IMR-90 (cell line): ENCODE results near the gene AFG3L2. TPM values are rescaled to one million over a fixed set of nuclear protein-coding genes. Genes with fewer than 3 reads are reported as not detected.

ENCODE experiments used
- ATAC-seq: fragments of 200-7000 bp; cut with Tn5 transposase; 2 replicates; pipeline ENCODE4 v1.9.1; 2020; ENCODE audit warnings: low read depth, mild to moderate bottlenecking, moderate library complexity
- BruUV-seq: library from RNA; stranded (reverse); fragments of 400-500 nt; replicated peaks from 2 replicates; lab custom pipeline; 2021; lab: Mats Ljungman, UMichigan
- CTCF ChIA-PET: fragments of 300-600 bp; formaldehyde crosslinking; extraction: SDS; loops from one replicate; lab custom pipeline; 2021; ENCODE audit warnings: antibody characterized with exemption; lab: Yijun Ruan, JAX
- POLR2A ChIA-PET: fragments of 300-600 bp; sonication (Branson Sonifier 250); formaldehyde crosslinking; loops from one replicate; lab custom pipeline; 2022; ENCODE audit warnings: antibody characterized with exemption; ENCODE audit not compliant: unreplicated experiment; lab: Charles Lee
- DNase-seq: peaks from one replicate; pipeline ENCODE4 v3.0.0; 2013
- H2AFZ ChIP-seq: replicated peaks from 2 replicates; pipeline ENCODE3; 2013; ENCODE audit warnings: low read length, mild to moderate bottlenecking; ENCODE audit not compliant: poor library complexity
- H2AK5ac ChIP-seq: 2 replicates; pipeline ENCODE4 v1.6.1; 2013; ENCODE audit warnings: low read depth, low read length, inconsistent platforms
- H2AK9ac ChIP-seq: replicated peaks from 2 replicates; pipeline ENCODE3; 2013; ENCODE audit warnings: mild to moderate bottlenecking, low read depth, low read length, moderate library complexity; ENCODE audit not compliant: poor library complexity
- H2BK120ac ChIP-seq: 2 replicates; pipeline ENCODE4 v1.6.1; 2013; ENCODE audit warnings: low read depth, low read length, inconsistent platforms
- H2BK15ac ChIP-seq: 3 replicates; pipeline ENCODE4 v1.6.1; 2013; ENCODE audit warnings: low read depth, low read length, inconsistent platforms
- H2BK20ac ChIP-seq: 2 replicates; pipeline ENCODE4 v1.6.1; 2013; ENCODE audit warnings: low read depth, mild to moderate bottlenecking, inconsistent platforms, low read length, moderate library complexity
- H2BK5ac ChIP-seq: 2 replicates; pipeline ENCODE4 v1.6.1; 2013; ENCODE audit warnings: mild to moderate bottlenecking, low read depth, low read length, inconsistent platforms; ENCODE audit not compliant: poor library complexity, severe bottlenecking
- H3K14ac ChIP-seq: replicated peaks from 2 replicates; pipeline ENCODE4 v1.6.1; 2013; ENCODE audit warnings: low read depth, low read length, inconsistent platforms
- H3K18ac ChIP-seq: 2 replicates; pipeline ENCODE4 v1.6.1; 2013; ENCODE audit warnings: low read depth, low read length, control low read depth
- H3K23ac ChIP-seq: 2 replicates; pipeline ENCODE4 v1.6.1; 2013; ENCODE audit warnings: low read depth, low read length, inconsistent platforms
- H3K27ac ChIP-seq: 2 replicates; pipeline ENCODE4 v1.5.1; 2013; ENCODE audit warnings: mild to moderate bottlenecking, control low read depth, low read length; ENCODE audit not compliant: insufficient read depth
- H3K27me3 ChIP-seq: 2 replicates; pipeline ENCODE4 v1.6.1; 2013; ENCODE audit warnings: low read length; ENCODE audit not compliant: control insufficient read depth, insufficient read depth
- H3K36me3 ChIP-seq: 2 replicates; pipeline ENCODE4 v1.6.1; 2013; ENCODE audit warnings: low read length, mixed read lengths; ENCODE audit not compliant: control insufficient read depth, insufficient read depth
- H3K4ac ChIP-seq: 2 replicates; pipeline ENCODE4 v1.6.1; 2013; ENCODE audit warnings: low read depth, low read length, inconsistent platforms
- H3K4me1 ChIP-seq: 2 replicates; pipeline ENCODE4 v1.6.1; 2013; ENCODE audit warnings: low read length, mixed read lengths; ENCODE audit not compliant: control insufficient read depth, insufficient read depth
- H3K4me2 ChIP-seq: 2 replicates; pipeline ENCODE4 v1.6.1; 2013; ENCODE audit warnings: low read depth, mild to moderate bottlenecking, control low read depth, low read length, moderate library complexity
- H3K4me3 ChIP-seq: 2 replicates; pipeline ENCODE4 v1.5.1; 2013; ENCODE audit warnings: low read depth, mild to moderate bottlenecking, control low read depth, low read length, moderate library complexity; ENCODE audit not compliant: insufficient read depth
- H3K56ac ChIP-seq: 2 replicates; pipeline ENCODE4 v1.6.1; 2013; ENCODE audit warnings: low read length, inconsistent platforms; ENCODE audit not compliant: insufficient read depth; ENCODE audit errors: extremely low read depth
- H3K79me1 ChIP-seq, 2 experiments: 2 replicates each; pipeline ENCODE4 v1.6.1; 2013; ENCODE audit warnings: low read length in 2 of 2, inconsistent platforms in 1 of 2, low read depth in 1 of 2
- H3K9ac ChIP-seq: 2 replicates; pipeline ENCODE4 v1.6.1; 2013; ENCODE audit warnings: low read depth, low read length, control low read depth
- H3K9me1 ChIP-seq: 2 replicates; pipeline ENCODE4 v1.6.1; 2013; ENCODE audit warnings: low read length, inconsistent platforms; ENCODE audit not compliant: insufficient read depth
- H3K9me3 ChIP-seq: 2 replicates; pipeline ENCODE4 v1.6.1; 2013; ENCODE audit warnings: low read length; ENCODE audit not compliant: control insufficient read depth, insufficient read depth
- H4K20me1 ChIP-seq: 2 replicates; pipeline ENCODE4 v1.6.1; 2013; ENCODE audit warnings: low read length, inconsistent platforms; ENCODE audit not compliant: insufficient read depth
- H4K5ac ChIP-seq: 2 replicates; pipeline ENCODE4 v1.6.1; 2013; ENCODE audit warnings: mild to moderate bottlenecking, low read depth, low read length, control low read depth
- H4K8ac ChIP-seq, 2 experiments: 2 replicates each; pipeline ENCODE4 v1.6.1; 2013; ENCODE audit warnings: low read depth in 2 of 2, low read length in 2 of 2, control low read depth in 1 of 2, inconsistent platforms in 1 of 2
- H4K91ac ChIP-seq: 2 replicates; pipeline ENCODE4 v1.6.1; 2013; ENCODE audit warnings: low read depth, low read length, inconsistent platforms; ENCODE audit not compliant: insufficient read depth
- POLR2A ChIP-seq: IDR thresholded peaks from 2 replicates; pipeline ENCODE4 v1.6.1; 2012; ENCODE audit warnings: mild to moderate bottlenecking, low read depth, low read length
- WGBS, 2 experiments: methylation state at CpG; one replicate each; pipeline versions ENCODE4 v1.1.5 to v1.1.7; 2013; ENCODE audit warnings: missing lambda C conversion rate in 2 of 2; ENCODE audit not compliant: insufficient read length in 1 of 2; ENCODE audit errors: extremely low coverage in 2 of 2; 5-methylcytosine and 5-hydroxymethylcytosine counted together
- dilution Hi-C: fragments of 300-500 bp; cut with HindIII; formaldehyde crosslinking; loops from one replicate; pipeline ENCODE4 v1.14.3; 2018; ENCODE audit warnings: low sequenced_read_pairs; ENCODE audit not compliant: unreplicated experiment
- in situ Hi-C: fragments of 300-500 bp; cut with MboI; formaldehyde crosslinking; loops from 3 replicates; pipeline ENCODE4 v1.14.3; 2019; ENCODE audit warnings: low sequenced_read_pairs, inconsistent platforms, mixed read lengths
- intact Hi-C: fragments of 100-400 bp; cut with micrococcal nuclease; formaldehyde crosslinking; loops from 2 replicates; pipeline ENCODE4 v1.10.0; 2022
- polyA plus RNA-seq, 3 experiments: library from polyadenylated mRNA; depleted of rRNA; stranded (reverse); fragments of >200 nt; gene quantifications; 2 replicates each; pipeline ENCODE4 v1.2.3, GENCODE V29; 2012; ENCODE audit warnings: low replicate concordance in 1 of 3
- total RNA-seq: library from RNA; depleted of rRNA; stranded (reverse); fragments of >200 nt; gene quantifications from 2 replicates; pipeline ENCODE4 v1.2.3, GENCODE V29; 2012
- TF ChIP-seq, protein P1 (sequence below): fragments of 150-350 bp; IDR thresholded peaks from 2 replicates; pipeline ENCODE4 v1.6.1; 2016; ENCODE audit warnings: low read depth, mild to moderate bottlenecking, low read length, moderate library complexity, borderline replicate concordance

AFG3L2 gene
- total and polyA plus RNA-seq, 2 of the 4 experiments (the other 2 are of a cell fraction): 26.9 to 37.6 TPM

DNA sequence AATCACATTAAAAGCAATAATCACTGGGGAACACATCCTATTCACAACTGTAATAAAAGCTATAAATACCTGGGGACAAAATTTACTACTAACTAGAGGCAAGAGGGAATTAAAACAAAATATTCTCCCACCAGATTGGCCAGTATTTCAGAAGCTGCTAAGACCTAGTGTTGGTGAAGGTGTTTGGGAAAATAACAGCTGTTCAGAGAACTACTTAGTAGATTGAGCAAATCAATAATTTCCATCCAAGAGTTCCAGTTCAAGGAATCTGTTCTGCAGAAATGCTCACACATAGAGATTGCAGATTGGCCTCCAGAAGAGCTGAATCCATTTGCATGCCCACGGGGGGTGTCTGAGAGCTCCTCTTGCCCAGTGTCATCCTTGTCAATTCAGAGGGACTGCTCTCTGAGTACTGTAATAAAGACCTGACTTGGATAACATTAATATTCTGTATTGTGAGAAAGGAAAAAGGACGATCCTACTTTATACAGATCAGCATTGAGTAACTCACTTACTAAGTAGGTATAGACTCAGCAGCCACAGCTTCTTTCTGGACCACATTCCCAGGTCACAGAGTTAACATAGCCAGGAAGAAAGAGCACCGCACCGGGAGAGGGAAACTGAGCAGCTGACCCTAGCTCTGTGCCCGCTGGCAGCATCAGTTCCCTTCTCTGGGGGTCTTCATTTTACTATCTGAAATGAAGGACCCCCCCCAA is 63.3 kb downstream of the AFG3L2 start:
- no peak overlapping the region for H3K9ac ChIP-seq
- H2AFZ ChIP-seq: no peak overlapping the region
- dilution Hi-C loops (no loop called here), in situ Hi-C loops (no loop called here), intact Hi-C loops (no loop called here)
- H3K36me3 ChIP-seq: peaks cover 62% of the 10 kb centered on the region
- BruUV-seq: no TSS peak
- H3K4ac ChIP-seq: no peak overlapping the region
- no peak overlapping the region for H2BK120ac ChIP-seq
- no peak overlapping the region for H2BK20ac ChIP-seq
- no peak for DNase-seq
- no peak overlapping the region for H4K8ac ChIP-seq
- no peak overlapping the region for H2AK9ac ChIP-seq
- 0 out of 2 replicates have a peak overlapping the region, but pooled peaks have one; percentile 18 for H3K14ac ChIP-seq
- no peak overlapping the region for H3K27ac ChIP-seq
- H3K4me3 ChIP-seq: no peak overlapping the region
- no peak overlapping the region for H4K91ac ChIP-seq
- peak; percentile 34; the same call in 1 of the 2 replicates for TF ChIP-seq POLR2A
- TF ChIP-seq, protein P1, sequence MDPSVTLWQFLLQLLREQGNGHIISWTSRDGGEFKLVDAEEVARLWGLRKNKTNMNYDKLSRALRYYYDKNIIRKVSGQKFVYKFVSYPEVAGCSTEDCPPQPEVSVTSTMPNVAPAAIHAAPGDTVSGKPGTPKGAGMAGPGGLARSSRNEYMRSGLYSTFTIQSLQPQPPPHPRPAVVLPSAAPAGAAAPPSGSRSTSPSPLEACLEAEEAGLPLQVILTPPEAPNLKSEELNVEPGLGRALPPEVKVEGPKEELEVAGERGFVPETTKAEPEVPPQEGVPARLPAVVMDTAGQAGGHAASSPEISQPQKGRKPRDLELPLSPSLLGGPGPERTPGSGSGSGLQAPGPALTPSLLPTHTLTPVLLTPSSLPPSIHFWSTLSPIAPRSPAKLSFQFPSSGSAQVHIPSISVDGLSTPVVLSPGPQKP: no peak
- peaks cover 86% of the 10 kb centered on the region for H4K20me1 ChIP-seq
- no peak overlapping the region for H2AK5ac ChIP-seq
- H2BK15ac ChIP-seq: no peak overlapping the region
- H3K56ac ChIP-seq: no peak overlapping the region
- H3K9me3 ChIP-seq: peaks cover 2% of the 10 kb centered on the region
- no peak overlapping the region for H2BK5ac ChIP-seq
- ChIA-PET CTCF (interaction anchor here (1.0 to 2.0 kb wide), 2 partner anchors 15 to 42 kb away, joined by 3 to 7 read pairs; no protein-coding TSS in a partner anchor), POLR2A (interaction anchor here (0.6 to 2.7 kb wide), 3 partner anchors 35 to 377 kb away, joined by 3 to 9 read pairs (median 8); no protein-coding TSS in a partner anchor)
- peaks cover 30 to 57% of the 10 kb centered on the region in 2 experiments for H3K79me1 ChIP-seq
- peaks cover 8% of the 10 kb centered on the region; the same call in 1 of the 2 replicates for H3K9me1 ChIP-seq
- no peak overlapping the region for H4K5ac ChIP-seq
- no peaks in the 10 kb centered on the region for H3K27me3 ChIP-seq
- no CpG with 5 or more reads among the region's 5 CpGs for WGBS, 2 experiments
- no peak overlapping the region for H3K18ac ChIP-seq
- 0 out of 2 replicates have a peak overlapping the region, but pooled peaks have one; percentile 31 for H3K23ac ChIP-seq
- no peak overlapping the region; the same call in 1 of the 2 replicates for H3K4me2 ChIP-seq
- no peak for ATAC-seq
- peaks cover 24% of the 10 kb centered on the region for H3K4me1 ChIP-seq
